ENCODE measurements around the gene PDZRN4. TPM values are rescaled to one million over a fixed set of nuclear protein-coding genes. Genes with fewer than 3 reads are reported as not detected.

The PDZRN4 gene
- total and polyA plus RNA-seq, 10 donors: 0.07 to 0.77 (median 0.29) TPM; not detected in 2

- H3K4me1 ChIP-seq: no peaks in the 10 kb centered on the region
- 93 to 97% (median 95%) methylated on average over 12 of the region's 12 CpGs for WGBS, 5 donors
- no peaks in the 10 kb centered on the region for H3K9me3 ChIP-seq
- H3K27ac ChIP-seq: no peak overlapping the region
- intact Hi-C loops (cut with DNase I; ENCODE audit: low total_unique reads): no loop called here
- H3K27me3 ChIP-seq (replicated peaks in 1 of 7): no peaks in the 10 kb centered on the region
- TF ChIP-seq POLR2A (IDR thresholded peaks at IDR 0.05): no peak
- no peak for TF ChIP-seq CTCF (IDR thresholded peaks at IDR 0.05 in 8 of 11, conservative IDR thresholded peaks at IDR 0.05 in 3 of 11)
- TF ChIP-seq POLR2AphosphoS5 (IDR thresholded peaks at IDR 0.05): no peak
- H3K4me3 ChIP-seq: no peak overlapping the region
- no peak for DNase-seq
- no peaks in the 10 kb centered on the region for H3K36me3 ChIP-seq
Measured at GRCh38 chr12:41563051-41563450, 374.9 kb downstream of the PDZRN4 start.

GRCh38 chr12:41564816-41565215 is 376.7 kb downstream of the PDZRN4 start:
- Histone ChIP-seq H3K36me3 (no peaks in the 10 kb centered on the region), H3K27me3 (replicated peaks in 1 of 7) (no peaks in the 10 kb centered on the region), H3K4me1 (no peaks in the 10 kb centered on the region), H3K27ac (no peak overlapping the region), H3K9me3 (no peaks in the 10 kb centered on the region), H3K4me3 (no peak overlapping the region)
- intact Hi-C loops (cut with DNase I; ENCODE audit: low total_unique reads): no loop called here
- DNase-seq: no peak
- 88 to 98% (median 94%) methylated on average over 1 of the region's 1 CpG for WGBS, 5 donors
- TF ChIP-seq CTCF (IDR thresholded peaks at IDR 0.05 in 8 of 11, conservative IDR thresholded peaks at IDR 0.05 in 3 of 11) (no peak), POLR2A (IDR thresholded peaks at IDR 0.05) (no peak), POLR2AphosphoS5 (IDR thresholded peaks at IDR 0.05) (no peak)

- H3K9me3 ChIP-seq: no peaks in the 10 kb centered on the region
- H3K27me3 ChIP-seq (replicated peaks in 1 of 7): no peaks in the 10 kb centered on the region
- no peak overlapping the region for H3K27ac ChIP-seq
- H3K4me3 ChIP-seq: no peak overlapping the region
- TF ChIP-seq POLR2AphosphoS5 (IDR thresholded peaks at IDR 0.05) (no peak), CTCF (IDR thresholded peaks at IDR 0.05 in 8 of 11, conservative IDR thresholded peaks at IDR 0.05 in 3 of 11) (no peak), POLR2A (IDR thresholded peaks at IDR 0.05) (no peak)
- H3K36me3 ChIP-seq: no peaks in the 10 kb centered on the region
- WGBS, 5 donors: 86 to 97% (median 90%) methylated on average over 2 of the region's 2 CpGs
- intact Hi-C loops (cut with DNase I; ENCODE audit: low total_unique reads): no loop called here
- DNase-seq: no peak
- no peaks in the 10 kb centered on the region for H3K4me1 ChIP-seq
Measured at GRCh38 chr12:41566703-41567102, 378.6 kb downstream of the PDZRN4 start.

- Histone ChIP-seq H3K27ac (no peak overlapping the region), H3K9me3 (no peaks in the 10 kb centered on the region), H3K4me1 (no peaks in the 10 kb centered on the region), H3K4me3 (no peak overlapping the region), H3K36me3 (no peaks in the 10 kb centered on the region), H3K27me3 (replicated peaks in 1 of 7) (no peaks in the 10 kb centered on the region)
- 95 to 98% (median 96%) methylated on average over 17 of the region's 17 CpGs for WGBS, 5 donors
- TF ChIP-seq POLR2AphosphoS5 (IDR thresholded peaks at IDR 0.05) (no peak), CTCF (IDR thresholded peaks at IDR 0.05 in 8 of 11, conservative IDR thresholded peaks at IDR 0.05 in 3 of 11) (no peak), POLR2A (IDR thresholded peaks at IDR 0.05) (no peak)
- intact Hi-C loops (cut with DNase I; ENCODE audit: low total_unique reads): no loop called here
- DNase-seq: no peak
Measured at GRCh38 chr12:41573445-41573844, 385.3 kb downstream of the PDZRN4 start.

Measured in spleen (tissue), 11 donors.